ENCODE measurements around the gene TBL1XR1.

- TF ChIP-seq POLR2A (IDR thresholded peaks at IDR 0.05; ENCODE audit: low read length), result no peak
- no peak for TF ChIP-seq GATA1 (IDR thresholded peaks at IDR 0.05; ENCODE audit: low read depth, low read length)
Observed at GRCh38 chr3:177137774-177138705, 59.2 kb downstream of the TBL1XR1 start.
